Mucosa of gallbladder (tissue), 1 donor: ENCODE data around the gene ZNF474. TPM values are rescaled to one million over a fixed set of nuclear protein-coding genes. Genes with fewer than 3 reads are reported as not detected.
"Not testable (repeated sequence)": the region's sequence is repeated elsewhere in the genome, so short reads cannot be mapped to it uniquely, and the experiment has no call there.

Experiments used
- DNase-seq: peaks from one replicate; pipeline ENCODE4 v3.0.0-alpha.2; 2020; ENCODE audit warnings: low spot score
- total RNA-seq: library from RNA; stranded (reverse); gene quantifications from one replicate; pipeline ENCODE4 v1.2.1, GENCODE V29; 2021
- donor health status: DM: no; HTN: no; CAD: no.

Gene ZNF474
- total RNA-seq = 0.29 TPM

- peak; percentile 27 for DNase-seq
These were observed at the start of gene ZNF474 for GRCh38 chr5:122129306-122129705. ZNF474 (plus strand) TSS chr5:122129546; CDS start chr5:122151991, 22,445 bp downstream.

- no peak for DNase-seq
These were observed 47.8 kb upstream of the ZNF474 start for GRCh38 chr5:122081541-122081940.

- no peak for DNase-seq
These were observed 45.8 kb upstream of the ZNF474 start for GRCh38 chr5:122083535-122083934.

- no peak for DNase-seq
These were observed 44.3 kb upstream of the ZNF474 start for GRCh38 chr5:122085041-122085440.

- DNase-seq = no peak
These were observed 40.0 kb upstream of the ZNF474 start for GRCh38 chr5:122089096-122090013.

GRCh38 chr5:122091936-122092600 is 37.3 kb upstream of the ZNF474 start:
- DNase-seq = no peak

GRCh38 chr5:122093415-122094180 is 35.7 kb upstream of the ZNF474 start:
- DNase-seq = no peak

- not testable (repeated sequence) for DNase-seq
These were observed 35.1 kb upstream of the ZNF474 start for GRCh38 chr5:122094251-122094650.

- DNase-seq = no peak
These were observed 34.2 kb upstream of the ZNF474 start for GRCh38 chr5:122095158-122095557.

- DNase-seq = no peak
These were observed 32.0 kb upstream of the ZNF474 start for GRCh38 chr5:122097391-122097790.

- no peak for DNase-seq
These were observed 30.1 kb upstream of the ZNF474 start for GRCh38 chr5:122099060-122099790.

- DNase-seq = no peak
These were observed 27.6 kb upstream of the ZNF474 start for GRCh38 chr5:122101636-122102285.

- no peak for DNase-seq
These were observed 26.5 kb upstream of the ZNF474 start for GRCh38 chr5:122102825-122103224.

- DNase-seq = no peak
These were observed 23.4 kb upstream of the ZNF474 start for GRCh38 chr5:122105909-122106308.

- DNase-seq = no peak
These were observed 22.3 kb upstream of the ZNF474 start for GRCh38 chr5:122107016-122107415.

GRCh38 chr5:122110987-122111386 is 18.4 kb upstream of the ZNF474 start:
- DNase-seq = no peak

GRCh38 chr5:122111460-122111859 is 17.9 kb upstream of the ZNF474 start:
- no peak for DNase-seq

GRCh38 chr5:122112063-122112462 is 17.3 kb upstream of the ZNF474 start:
- no peak for DNase-seq

GRCh38 chr5:122112733-122113558 is 16.4 kb upstream of the ZNF474 start:
- no peak for DNase-seq

GRCh38 chr5:122114501-122114900 is 14.8 kb upstream of the ZNF474 start:
- DNase-seq = no peak
